ENCODE measurements around the gene NCKAP5.

Gene NCKAP5

DNA sequence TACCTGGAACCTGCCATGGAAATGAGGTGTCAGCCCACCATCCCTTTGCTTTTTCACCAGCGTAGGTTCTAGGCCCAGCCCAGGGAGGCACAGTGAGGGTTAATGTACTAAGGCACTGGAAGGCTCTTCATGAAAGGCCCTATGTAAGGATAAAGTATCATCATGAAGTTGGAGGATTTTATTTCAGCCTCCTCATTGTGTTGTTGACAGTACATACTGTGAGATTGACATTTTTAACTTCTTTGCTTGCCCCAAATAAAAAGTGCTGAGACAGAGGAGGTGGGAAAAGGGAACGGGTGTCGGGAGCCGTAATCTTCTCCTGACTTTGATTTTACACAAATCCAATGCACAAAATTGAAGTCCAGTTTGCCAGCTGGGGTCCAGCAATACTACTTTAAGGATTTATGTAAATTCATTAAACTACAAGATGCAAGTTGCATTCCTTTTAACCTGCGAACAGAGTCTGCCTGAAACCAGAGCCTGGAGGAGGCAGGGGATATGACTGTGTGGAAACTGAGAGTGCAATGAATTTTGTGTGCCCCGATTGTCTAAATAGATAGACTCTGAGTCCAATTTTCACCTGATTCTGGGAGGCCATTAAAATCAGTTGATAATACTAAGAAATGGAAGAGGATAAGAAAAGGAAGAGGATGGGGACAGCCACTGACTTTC, 5.4 kb upstream of the NCKAP5 start:
- DNase-seq, result no peak

DNA sequence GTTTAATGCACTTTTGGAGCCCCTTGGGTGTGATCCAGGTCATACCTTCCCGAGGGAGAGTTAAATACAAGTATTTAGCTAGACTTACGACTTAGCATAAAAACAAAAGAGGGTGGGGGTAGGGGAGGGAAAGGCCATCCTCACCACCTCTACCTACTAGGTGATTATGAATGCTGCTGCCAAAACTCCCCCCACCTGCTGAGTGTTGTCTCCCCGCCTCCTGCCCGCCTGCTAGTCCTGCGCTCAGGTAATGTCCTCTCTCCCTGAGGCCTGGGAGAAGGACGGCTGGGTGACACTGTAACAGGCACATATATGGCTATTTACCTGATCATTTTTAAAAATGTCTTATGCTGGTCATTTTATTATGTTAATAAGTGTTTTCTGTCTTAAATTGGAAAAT, 3.0 kb upstream of the NCKAP5 start:
- no peak for DNase-seq

DNA sequence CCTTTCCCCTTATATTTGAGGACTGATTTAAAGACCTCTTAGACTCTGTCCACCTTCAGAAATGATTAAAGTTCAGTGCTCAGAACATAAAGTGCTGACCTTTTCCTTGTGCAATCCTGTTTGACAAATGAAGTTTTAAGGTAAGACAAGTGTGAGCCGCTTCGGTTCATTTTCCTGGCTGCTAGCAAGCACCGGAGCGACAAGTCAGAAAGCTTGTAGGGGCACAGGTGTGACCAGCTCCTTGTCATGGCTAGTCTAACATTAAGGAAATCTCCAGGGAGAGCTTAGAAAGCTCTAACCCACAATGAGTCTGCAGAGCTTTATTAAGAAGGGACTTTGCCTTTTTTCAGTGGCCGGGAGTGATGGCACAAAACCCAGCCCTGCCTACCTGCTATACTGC, 2.3 kb upstream of the NCKAP5 start:
- no peak for DNase-seq

DNA sequence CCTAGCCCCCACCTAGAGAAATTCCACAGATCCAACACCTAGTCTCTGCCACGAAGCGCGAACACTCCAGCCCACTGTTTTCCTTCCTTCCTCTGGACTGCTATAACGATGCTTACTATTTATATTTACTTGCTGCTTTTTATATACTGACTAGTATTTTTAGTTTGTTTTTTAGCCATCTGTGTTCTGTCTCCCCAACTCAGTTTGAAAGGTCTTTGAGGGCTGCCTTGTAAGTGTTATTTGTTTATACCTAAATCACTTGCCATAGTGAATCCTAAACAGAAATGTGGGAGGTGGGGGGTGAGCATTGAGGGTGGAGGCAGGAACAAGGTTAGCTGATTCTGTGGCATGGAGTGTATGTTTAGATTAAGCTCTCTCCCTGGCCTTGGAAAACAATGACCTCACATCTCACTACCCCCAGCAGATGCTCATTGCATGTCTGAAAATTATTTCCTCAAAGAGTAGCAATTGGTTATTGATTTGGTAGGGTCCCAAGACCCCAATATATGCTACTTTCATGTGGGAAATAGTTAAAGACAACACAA, 1.1 kb upstream of the NCKAP5 start:
- no peak for DNase-seq

DNA sequence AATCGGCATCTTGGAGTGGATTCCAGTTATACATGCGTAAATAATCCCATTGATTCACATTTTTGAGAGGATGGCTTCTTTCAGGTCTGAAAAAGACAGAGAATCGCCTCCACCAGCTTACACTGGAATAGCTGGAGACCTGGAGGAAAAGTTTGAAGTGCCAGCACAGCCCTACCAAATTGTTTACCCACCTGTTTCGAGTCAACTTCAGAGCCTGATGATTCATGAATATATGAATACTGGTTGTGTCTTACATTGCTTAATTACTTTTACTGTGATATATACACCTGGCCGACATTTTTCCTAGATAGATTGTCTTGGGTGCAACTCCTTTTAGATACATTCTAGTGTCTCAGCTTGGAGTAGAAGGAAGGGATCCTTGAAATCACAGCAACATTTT, 335 bp upstream of the NCKAP5 start:
- DNase-seq, result no peak

DNA sequence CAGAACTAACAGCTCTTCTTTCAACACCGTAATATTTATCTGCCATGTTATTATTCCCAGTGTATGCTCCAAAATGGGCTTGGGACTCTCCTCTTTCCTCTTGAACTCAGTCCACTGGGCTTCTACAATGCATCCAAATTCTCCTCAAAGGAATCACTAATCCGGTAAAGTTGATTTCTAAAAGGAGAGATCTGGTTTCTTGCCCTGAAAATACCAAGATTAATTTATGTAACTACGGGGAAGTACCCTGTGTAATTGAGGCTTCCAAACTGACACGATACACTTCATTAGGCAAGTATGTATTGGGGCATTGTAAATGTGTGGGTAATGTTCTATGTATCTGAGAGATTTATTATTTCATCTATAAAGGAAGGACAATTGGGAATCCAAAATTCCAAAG, 5.7 kb downstream of the NCKAP5 start:
- no peak for DNase-seq

DNA sequence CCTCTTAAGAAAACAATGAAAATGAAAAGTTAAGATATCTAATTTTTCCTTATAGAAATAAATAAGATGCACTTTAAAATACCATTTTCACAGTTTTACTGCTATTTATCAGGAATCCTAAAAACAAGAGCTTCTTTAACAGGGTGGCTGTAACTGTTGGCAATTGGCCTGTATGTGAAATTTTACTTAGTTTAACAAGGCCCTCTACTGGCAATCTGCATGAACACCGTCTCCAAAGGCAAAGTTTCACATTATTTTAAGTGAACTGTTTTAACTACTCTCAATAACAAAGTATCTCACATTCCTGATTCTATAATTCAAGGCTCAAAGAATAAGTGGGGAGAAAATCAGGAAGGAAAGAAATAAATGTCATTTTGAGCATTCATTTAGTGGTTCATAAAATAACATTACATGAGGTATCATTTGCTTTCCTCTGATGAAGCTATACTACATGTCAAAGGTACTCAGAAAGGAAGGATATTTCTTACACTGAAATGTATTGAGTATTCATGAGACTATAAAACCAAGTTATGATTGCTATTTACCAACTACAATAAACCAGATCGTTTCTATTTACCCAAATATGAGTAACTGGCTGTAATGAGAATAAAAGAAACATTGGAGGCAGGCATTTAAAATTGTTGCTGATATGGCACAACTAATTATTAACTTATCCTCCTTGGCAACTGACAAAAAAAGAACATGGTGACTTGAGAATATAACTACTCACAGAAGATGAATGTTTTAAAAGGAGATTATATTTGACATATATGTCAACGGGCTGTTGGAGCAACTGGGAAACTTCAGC, 7.0 kb downstream of the NCKAP5 start:
- DNase-seq, result no peak

DNA sequence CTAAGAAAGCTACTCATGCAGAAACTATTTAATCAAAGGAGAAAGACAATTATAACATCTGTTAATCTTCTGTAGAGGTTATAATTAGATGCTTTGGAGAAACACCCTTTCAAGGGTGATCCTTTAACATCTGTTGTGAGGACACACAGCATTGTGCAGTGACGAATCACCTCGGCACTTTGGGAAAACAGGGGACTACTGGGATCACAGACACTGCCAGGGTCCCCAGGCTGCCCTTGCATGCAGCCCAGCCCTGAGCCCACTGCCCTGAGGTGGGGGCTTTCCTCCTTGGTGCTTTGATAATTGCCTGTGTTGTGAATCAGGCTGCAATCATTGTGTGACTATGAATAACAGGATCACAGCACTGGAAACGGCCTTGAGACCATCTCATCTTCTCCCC, 10.6 kb downstream of the NCKAP5 start:
- no peak for DNase-seq

DNA sequence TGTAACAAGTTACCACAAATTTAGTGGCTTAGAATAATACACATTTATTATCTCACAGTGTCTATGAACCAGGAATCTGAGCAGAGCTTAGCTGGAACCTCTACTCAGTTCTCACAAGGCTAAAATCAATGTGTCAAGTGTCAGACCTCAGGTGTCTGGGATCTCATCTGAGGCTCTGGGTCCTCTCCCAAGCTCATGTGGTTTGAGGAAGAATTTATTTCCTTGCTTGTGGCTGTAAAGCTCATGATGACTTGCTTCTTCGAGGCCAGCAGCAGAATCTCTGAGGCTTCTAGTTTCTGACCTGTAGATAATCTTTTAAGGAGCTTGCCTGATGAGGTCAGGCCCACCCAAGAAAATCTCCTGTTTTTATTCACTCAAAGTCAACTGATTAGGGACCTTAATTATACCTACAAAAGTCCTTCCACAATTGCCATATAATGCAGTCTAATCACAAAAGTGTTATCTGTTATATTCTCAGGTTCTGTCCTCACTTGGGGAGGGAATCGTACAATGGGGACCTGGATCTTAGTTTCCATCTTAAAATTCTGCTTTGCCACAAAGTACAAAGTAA, 14.3 kb downstream of the NCKAP5 start:
- no peak for DNase-seq

DNA sequence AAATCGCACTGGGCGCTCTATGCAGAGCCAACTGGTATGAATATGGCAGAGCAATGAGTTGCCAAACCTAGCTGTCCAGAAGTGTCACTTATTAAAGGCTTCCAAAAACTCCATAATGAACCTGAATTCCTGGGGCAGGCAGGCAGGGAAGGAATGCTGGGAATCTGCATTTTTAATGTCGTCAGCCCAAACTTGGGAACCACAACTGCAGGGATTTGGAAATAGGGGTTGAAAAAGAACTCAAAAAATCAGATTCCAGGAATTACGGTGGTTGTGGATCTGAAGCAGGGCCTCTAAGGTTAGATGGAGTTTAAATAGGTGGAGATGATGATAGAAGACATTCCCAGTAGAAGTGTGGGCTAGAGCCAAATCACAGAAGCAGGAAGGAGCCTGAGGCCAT, 15.0 kb downstream of the NCKAP5 start:
- no peak for DNase-seq

DNA sequence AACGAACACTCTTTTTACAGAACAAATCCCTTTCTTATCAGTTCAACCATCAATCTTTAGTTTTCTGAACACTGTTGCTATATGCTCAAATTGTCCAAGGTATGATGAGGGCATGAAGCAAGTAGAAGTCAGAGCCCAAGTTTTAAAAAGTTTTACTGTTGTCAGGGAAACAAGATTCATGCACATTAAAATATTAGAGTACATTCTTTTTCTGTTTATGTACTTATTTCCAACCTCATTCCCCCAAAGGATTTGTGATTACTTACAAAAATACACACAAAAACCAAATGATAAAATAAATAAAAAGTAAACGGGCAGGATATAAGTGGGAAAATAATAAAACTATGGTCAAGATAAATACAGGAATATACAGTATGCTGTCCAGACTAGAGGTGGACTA, 15.4 kb downstream of the NCKAP5 start:
- no peak for DNase-seq

DNA sequence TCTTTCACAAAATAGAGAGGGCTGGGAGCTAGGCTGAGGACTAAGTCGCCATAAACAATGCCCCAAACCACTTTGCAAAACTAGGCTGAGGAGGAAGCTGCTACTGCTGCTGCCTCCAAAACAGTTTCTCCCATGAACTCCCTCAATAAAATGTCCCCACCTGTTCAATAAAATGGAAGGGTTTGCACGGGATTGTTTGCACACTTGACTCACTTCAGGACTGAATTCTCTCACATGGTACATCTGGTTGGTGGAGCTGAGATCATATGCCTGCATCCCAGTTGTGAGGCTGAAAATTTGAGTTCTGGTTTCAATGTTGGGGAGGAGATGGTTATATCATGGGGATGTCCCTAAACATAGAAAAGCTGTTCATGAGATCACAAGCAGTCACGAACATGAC, 26.5 kb downstream of the NCKAP5 start:
- DNase-seq, result no peak

DNA sequence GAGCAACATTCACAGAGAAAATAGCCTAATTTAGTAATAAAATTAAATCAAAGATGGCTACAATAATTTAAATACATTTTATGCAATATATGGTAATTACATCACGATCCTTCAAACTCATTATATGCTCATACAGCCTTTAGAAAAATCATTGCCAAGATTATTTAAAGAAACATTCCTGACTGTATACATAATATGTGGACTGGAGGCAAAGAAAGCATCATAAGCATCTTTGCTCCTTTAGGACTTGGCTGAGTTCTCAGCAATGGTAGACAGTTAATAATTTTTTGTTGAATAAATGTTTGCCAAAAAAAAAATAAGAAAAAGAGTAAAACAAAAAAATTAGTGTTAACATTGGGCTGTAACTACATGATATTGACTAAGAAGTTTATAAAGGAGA, 26.9 kb downstream of the NCKAP5 start:
- DNase-seq, result no peak

DNA sequence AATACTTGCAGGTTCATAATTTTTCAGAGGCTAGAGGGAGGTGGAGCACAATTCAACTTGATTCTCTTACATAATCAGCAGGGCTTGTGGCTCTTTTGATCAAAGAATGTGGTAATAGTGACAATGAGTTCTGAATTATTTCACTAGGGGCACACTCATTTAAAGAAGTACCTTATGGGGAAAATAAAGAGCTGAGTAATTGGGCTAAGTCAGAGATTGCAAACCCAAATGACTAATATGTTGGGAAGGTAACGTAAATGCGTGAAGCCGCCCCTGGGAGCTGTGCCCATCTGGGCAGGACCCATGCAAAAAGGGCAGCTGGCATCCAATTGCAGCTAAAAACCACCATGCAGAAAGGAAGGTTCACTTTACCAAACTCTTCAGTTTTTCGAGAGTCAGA, 35.3 kb downstream of the NCKAP5 start:
- DNase-seq, result no peak

DNA sequence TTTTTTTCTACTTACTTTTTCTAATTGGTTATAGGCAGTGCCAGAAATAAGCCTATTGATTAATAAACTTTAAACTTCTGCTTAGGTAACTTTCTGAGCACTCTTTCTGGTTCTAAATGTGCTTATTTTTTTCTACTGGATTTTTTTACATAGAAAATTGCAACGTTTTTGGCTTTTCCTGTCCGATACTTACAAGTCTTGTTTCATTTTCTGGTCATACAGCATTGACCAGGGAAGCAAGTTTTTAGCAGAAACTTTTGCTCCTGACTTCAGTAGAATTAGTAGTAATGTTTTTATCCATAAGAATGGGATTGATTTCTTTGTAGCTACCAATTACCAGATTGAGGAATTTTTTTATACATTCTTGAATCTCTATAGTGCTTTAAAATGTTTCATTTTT, 36.9 kb downstream of the NCKAP5 start:
- no peak for DNase-seq

DNA sequence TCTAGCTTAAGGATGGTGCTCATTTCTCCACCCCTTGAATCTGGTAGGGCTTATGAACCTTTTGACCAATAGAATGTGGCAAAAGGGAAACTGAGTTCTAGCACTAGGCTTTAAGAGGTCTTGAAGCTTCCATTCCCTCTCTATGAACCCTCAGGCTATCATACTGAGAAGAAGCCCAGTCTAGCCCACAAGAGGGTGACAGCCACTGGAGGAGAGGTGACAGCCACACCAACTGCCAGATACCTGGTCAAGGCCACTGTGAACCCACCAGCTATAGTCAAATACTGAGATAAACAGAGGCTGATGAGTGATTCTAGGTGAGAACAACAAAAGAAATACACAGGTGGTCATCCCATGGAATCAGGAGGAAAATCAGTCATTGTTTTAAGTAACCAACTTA, 37.6 kb downstream of the NCKAP5 start:
- DNase-seq, result no peak

DNA sequence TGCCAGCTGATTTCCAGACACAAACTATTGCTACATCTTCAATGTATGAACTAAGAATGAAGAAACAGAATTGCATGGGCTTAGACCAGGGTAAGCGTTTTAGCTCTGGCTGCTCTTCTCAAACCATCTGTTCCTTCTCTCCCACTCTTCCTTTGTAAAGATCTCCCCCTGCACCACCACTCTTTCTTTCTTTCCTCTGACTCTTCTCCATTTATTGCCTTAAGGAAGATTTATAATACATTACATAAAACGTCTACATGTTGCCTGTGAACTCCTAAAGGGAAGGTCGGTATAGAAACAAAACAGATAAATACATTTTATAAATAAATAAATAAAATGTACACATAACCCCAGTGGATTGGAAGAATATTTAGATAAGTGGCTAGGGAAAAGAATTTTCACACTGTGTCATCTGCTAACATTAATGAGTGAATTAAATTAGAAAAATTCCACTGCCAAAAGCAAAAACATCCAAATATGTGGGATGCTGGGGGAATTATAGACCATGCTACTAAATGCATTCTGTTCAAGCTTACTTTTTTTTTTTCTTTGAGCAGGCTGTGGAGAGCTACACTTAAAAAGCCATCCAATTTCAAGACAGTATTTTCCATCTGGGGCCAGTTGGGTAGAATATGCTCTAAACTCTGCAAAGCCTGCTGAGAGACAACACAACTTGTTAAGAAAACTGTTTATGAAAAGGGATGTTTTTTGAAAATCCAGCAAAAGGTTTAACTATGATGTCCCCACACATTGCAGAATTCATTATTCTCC, 41.5 kb downstream of the NCKAP5 start:
- DNase-seq, result no peak

DNA sequence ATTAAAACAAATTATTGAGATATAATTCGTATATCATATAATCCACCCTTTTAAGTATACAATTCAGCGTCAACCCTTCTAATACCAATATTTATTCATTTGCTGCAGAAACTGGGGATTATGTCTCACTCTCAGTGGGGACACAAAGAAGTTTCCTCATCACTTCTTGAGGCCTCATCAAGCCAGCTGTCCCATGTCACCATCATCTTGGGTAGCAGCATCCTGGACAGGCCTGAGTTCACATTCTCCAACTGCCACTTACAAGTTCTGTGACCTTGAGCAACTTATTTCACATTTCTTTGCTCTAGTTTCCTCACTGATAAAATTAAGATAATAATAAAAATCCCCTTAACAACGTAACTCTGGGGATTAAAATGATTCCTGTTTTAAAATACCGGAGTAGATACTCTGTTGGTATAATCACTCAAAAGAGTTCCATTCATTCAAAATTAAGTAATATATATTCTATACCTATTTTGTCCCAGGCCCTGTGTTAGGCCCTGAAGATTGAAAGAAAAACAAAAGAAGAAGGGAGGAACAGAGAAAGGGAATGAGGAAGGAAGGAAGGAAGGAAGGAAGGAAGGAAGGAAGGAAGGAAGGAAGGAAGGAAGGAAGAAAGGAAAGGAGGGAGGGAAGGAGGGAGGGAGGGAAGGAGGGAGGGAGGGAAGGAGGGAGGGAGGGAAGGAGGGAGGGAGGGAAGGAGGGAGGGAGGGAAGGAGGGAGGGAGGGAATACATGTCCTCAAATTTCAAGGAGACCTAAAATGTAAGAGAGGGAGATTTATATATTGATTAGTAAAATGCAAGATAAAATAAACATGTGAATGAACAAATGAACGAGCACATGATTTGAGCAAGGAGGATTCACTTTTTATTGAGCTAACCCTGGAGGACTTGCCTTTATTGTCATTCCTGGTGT, 42.4 kb downstream of the NCKAP5 start:
- no peak for DNase-seq

DNA sequence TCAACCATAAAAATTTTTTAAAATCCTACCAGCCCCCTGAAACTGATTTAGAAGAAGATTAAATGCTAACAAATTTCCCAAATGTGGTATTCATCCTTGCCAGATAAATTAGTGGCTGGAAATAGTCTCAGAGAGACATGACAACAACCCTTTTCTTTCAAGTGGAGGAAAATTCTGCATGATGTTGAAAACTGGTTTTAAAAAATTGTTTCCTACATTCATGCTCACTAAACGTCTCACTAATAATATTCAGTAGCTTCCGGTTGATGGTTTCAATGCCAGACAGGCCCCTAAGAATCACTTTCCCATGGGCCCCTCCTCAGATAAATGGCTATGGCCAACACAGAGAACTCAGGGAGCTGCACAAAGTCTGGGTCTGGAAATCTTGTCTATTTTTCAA, 43.2 kb downstream of the NCKAP5 start:
- DNase-seq, result no peak

DNA sequence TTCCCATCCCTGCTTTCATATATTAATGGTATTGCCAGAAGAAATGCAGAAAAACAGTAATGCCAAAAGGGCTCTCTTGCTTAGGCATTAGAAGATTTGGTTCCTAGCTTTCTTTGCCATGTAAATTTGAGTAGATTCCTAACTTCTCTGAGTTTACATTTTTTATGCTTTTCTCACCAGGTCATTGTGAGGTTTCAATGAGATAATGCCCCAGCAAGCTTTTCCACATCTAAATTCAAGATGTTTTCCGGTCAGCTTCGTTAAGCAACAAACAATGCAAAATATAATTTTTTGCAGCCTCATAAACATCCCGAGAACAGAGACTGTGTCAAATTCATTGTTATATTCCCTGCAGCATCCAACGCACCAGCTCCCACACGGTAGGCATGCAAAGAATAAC, 44.9 kb downstream of the NCKAP5 start:
- DNase-seq, result no peak

DNA sequence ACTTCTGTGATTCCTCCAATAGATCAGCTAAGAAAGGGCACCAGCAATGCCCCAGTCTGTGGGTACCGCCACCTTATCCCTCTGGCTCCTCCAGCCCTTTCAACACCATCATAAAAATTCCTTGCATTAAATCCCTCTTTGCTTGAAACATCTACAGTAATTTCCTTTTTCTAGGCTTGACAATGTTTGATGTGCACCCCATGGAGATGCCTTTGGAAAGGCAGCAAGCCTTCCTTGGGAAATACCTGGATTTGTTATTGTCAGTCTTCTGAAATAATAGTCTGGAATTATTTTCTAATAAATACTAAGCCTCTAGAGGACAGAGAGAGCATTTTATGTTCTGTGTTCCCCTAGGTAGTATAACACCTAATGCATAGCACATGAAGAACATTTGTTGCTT, 46.1 kb downstream of the NCKAP5 start:
- no peak for DNase-seq

DNA sequence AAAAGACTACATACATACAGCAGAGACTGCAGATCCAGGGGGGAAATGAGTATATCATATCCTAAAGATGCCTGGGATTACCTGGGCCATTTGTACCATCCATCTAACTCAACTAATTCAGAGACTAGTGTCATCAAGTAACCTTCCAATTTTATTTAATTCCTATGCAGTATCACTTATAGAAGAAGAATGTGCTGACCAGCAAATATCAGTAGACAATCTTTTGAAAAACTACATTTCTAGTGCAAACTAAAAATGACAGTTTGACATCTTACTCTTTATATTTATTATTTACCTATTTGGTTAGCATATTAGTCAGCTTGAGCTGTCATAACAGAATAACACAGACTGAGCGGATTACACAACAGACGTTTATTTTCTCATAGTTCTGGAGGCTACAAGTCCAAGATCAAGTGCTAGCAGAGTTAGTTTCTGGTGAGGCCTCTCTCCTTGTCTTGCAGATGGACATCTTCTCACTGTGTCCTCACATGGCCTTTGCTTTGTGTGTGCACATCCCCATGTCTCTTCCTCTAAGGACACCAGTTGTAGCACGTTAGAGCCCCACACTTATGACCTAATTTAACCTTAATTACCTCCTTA, 47.0 kb downstream of the NCKAP5 start:
- no peak for DNase-seq

Measured in CD4-positive, alpha-beta T cell treated with Interferon gamma for 1 hour (primary cell).